GM12878 (cell line): ENCODE results near the gene MPV17.

ENCODE experiments used
- HCFC1 ChIP-seq: fragments of 150-350 bp; IDR thresholded peaks from 2 replicates; pipeline ENCODE4 v1.6.1; 2014; ENCODE audit warnings: low read length
- MTA3 ChIP-seq: IDR thresholded peaks from 2 replicates; pipeline ENCODE4 v1.6.1; 2012; ENCODE audit warnings: low read length, inconsistent platforms, borderline replicate concordance
- POLR2A ChIP-seq: IDR thresholded peaks from 2 replicates; pipeline ENCODE4 v1.6.1; 2011; ENCODE audit warnings: low read depth, mild to moderate bottlenecking, low read length
- TF ChIP-seq, protein P1 (sequence below), 3 experiments: IDR thresholded peaks in 2 of 3; conservative IDR thresholded peaks in 1 of 3; 2 replicates each; pipeline ENCODE4 v1.5.1; 2011; ENCODE audit warnings: low read depth in 3 of 3, low read length in 3 of 3, mild to moderate bottlenecking in 3 of 3, control low read depth in 2 of 3, moderate library complexity in 2 of 3, inconsistent platforms in 1 of 3, mixed read lengths in 1 of 3; ENCODE audit not compliant: control insufficient read depth in 2 of 3, insufficient read depth in 1 of 3; ENCODE audit errors: extremely low read depth in 1 of 3

DNA sequence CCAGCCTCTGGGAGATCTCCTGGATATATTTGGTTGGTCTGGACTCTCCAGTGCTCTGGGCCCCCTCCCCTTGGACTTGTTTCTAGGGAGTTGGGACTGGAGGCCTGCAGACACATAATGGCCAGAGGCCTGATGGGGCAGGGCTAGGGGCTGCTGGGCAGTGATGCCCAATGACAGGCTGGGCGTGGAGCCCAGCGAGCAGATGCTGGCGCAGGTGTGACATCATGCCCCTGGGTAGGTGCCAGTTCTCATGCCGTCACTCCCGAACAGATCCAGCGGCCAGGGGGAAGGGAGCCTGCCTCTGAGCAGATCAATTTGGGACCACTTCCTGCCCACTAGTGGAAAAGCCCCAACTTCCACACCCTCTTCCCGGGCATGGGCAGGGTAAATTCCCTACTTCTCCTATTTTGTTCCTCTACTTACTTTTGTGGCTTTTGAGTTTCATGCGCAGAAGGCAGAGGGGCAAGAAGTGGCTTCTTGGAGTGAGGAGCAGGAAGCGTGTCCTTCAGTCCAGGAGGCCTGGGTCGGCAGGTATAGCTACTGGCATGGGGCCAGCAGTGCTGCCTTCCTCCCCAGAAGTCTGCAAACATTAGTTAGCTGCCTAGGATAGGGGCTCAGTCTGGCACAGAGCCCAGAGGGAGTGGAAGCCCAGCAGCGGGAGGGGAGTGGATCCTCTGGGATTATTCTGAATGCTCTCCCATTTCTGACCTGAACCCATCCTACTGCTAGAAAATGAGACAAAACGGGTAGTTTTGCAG is 6.1 kb downstream of the MPV17 start:
- no peak for TF ChIP-seq HCFC1
- TF ChIP-seq, protein P1, sequence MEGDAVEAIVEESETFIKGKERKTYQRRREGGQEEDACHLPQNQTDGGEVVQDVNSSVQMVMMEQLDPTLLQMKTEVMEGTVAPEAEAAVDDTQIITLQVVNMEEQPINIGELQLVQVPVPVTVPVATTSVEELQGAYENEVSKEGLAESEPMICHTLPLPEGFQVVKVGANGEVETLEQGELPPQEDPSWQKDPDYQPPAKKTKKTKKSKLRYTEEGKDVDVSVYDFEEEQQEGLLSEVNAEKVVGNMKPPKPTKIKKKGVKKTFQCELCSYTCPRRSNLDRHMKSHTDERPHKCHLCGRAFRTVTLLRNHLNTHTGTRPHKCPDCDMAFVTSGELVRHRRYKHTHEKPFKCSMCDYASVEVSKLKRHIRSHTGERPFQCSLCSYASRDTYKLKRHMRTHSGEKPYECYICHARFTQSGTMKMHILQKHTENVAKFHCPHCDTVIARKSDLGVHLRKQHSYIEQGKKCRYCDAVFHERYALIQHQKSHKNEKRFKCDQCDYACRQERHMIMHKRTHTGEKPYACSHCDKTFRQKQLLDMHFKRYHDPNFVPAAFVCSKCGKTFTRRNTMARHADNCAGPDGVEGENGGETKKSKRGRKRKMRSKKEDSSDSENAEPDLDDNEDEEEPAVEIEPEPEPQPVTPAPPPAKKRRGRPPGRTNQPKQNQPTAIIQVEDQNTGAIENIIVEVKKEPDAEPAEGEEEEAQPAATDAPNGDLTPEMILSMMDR (IDR thresholded peaks at IDR 0.05 in 2 of 3, conservative IDR thresholded peaks at IDR 0.05 in 1 of 3; ENCODE audit: control insufficient read depth in 2 of 3, extremely low read depth in 1 of 3, insufficient read depth in 1 of 3, low read depth in 3 of 3, low read length in 3 of 3): no peak
- TF ChIP-seq MTA3: no peak
- TF ChIP-seq POLR2A: no peak
